Esophagus muscularis mucosa (tissue), 4 donors: ENCODE measurements around the gene DCPS. TPM values are rescaled to one million over a fixed set of nuclear protein-coding genes. Genes with fewer than 3 reads are reported as not detected.

Source experiments
- DNase-seq: peaks from one replicate; pipeline ENCODE4 v3.0.0-alpha.2; 2017; ENCODE audit errors: extremely low spot score
- H3K27ac ChIP-seq, 4 donors: fragments of 200-600 bp; sonication (generic); replicated peaks in 1 of 4; 1 replicate in 3 of 4; 2 replicates in 1 of 4; pipeline ENCODE4 v1.5.1; 2016 to 2019; ENCODE audit warnings: mild to moderate bottlenecking in 1 of 4
- H3K27me3 ChIP-seq, 4 donors: fragments of 200-600 bp; sonication (generic); one replicate each; pipeline versions ENCODE4 v1.5.1 to v1.6.0; 2016 to 2019
- H3K36me3 ChIP-seq, 4 donors: fragments of 200-600 bp; sonication (generic); one replicate each; pipeline ENCODE4 v1.5.1; 2016 to 2019
- H3K4me1 ChIP-seq, 4 donors: fragments of 200-600 bp; sonication (generic); one replicate each; pipeline ENCODE4 v1.5.1; 2016 to 2019
- H3K4me3 ChIP-seq, 4 donors: fragments of 200-600 bp; sonication (generic); 1 replicate in 2 of 4; 2 replicates in 2 of 4; pipeline ENCODE4 v1.5.1; 2016 to 2019; ENCODE audit warnings: mild to moderate bottlenecking in 4 of 4, moderate library complexity in 1 of 4
- H3K9me3 ChIP-seq, 4 donors: fragments of 200-600 bp; sonication (generic); 1 replicate in 3 of 4; 2 replicates in 1 of 4; pipeline ENCODE4 v1.5.1; 2016 to 2019
- CTCF ChIP-seq, 3 experiments: fragments of 200-600 bp in 2 of 3; fragments of 450-650 bp in 1 of 3; sonication (generic) in 2 of 3; IDR thresholded peaks; one replicate each; pipeline ENCODE4 v1.5.1; 2017 to 2019; ENCODE audit warnings: antibody characterized with exemption in 3 of 3, mild to moderate bottlenecking in 2 of 3, moderate library complexity in 1 of 3
- EP300 ChIP-seq: sonication (generic); formaldehyde crosslinking; IDR thresholded peaks from one replicate; pipeline ENCODE4 v1.6.1; 2017; ENCODE audit warnings: antibody characterized with exemption
- POLR2A ChIP-seq: fragments of 450-650 bp; IDR thresholded peaks from one replicate; pipeline ENCODE4 v1.6.1; 2017; ENCODE audit warnings: antibody characterized with exemption, moderate library complexity, mild to moderate bottlenecking, low read depth
- POLR2AphosphoS5 ChIP-seq, 2 donors: sonication (generic); formaldehyde crosslinking; IDR thresholded peaks; one replicate each; pipeline ENCODE4 v1.6.1; 2017; ENCODE audit warnings: antibody characterized with exemption in 2 of 2
- WGBS: methylation state at CpG from one replicate; pipeline ENCODE4 v1.1.5; 2018; 5-methylcytosine and 5-hydroxymethylcytosine counted together
- intact Hi-C: fragments of 100-400 bp; cut with DNase I; formaldehyde crosslinking; loops from one replicate; pipeline ENCODE4 v1.15.1; 2023
- total RNA-seq, 4 donors: library from RNA; depleted of rRNA; stranded (reverse); fragments of >200 nt; gene quantifications; one replicate each; pipeline versions ENCODE4 v1.1.0 to v1.2.1, GENCODE V29; 2016

Gene DCPS
- total RNA-seq, 4 donors from 2014 or later: 8.0 to 18.4 (median 14.3) TPM

- H3K4me1 ChIP-seq: peaks cover 29 to 46% (median 38%) of the 10 kb centered on the region in 4 donors
- peaks cover 4 to 61% (median 41%) of the 10 kb centered on the region in 4 donors for H3K36me3 ChIP-seq
- no peak overlapping the region for H3K27ac ChIP-seq
- no peaks in the 10 kb centered on the region for H3K27me3 ChIP-seq
- DNase-seq: no peak
- no peaks in the 10 kb centered on the region for H3K9me3 ChIP-seq
- no peak for TF ChIP-seq EP300
- no peak for TF ChIP-seq CTCF (IDR thresholded peaks at IDR 0.05)
- TF ChIP-seq POLR2A: no peak
- TF ChIP-seq POLR2AphosphoS5 (IDR thresholded peaks at IDR 0.05): no peak
- no peak overlapping the region for H3K4me3 ChIP-seq
- intact Hi-C loops: no loop called here
- 78% methylated on average over 3 of the region's 3 CpGs for WGBS
These were observed 37.9 kb downstream of the DCPS start for GRCh38 chr11:126341760-126342161.

- no peak for DNase-seq
- no peaks in the 10 kb centered on the region for H3K9me3 ChIP-seq
- peaks cover 4 to 65% (median 41%) of the 10 kb centered on the region in 4 donors for H3K36me3 ChIP-seq
- no peaks in the 10 kb centered on the region for H3K27me3 ChIP-seq
- no peak overlapping the region for H3K27ac ChIP-seq
- 95% methylated on average over 16 of the region's 16 CpGs for WGBS
- TF ChIP-seq POLR2AphosphoS5 (IDR thresholded peaks at IDR 0.05): no peak
- intact Hi-C loops: no loop called here
- H3K4me1 ChIP-seq: peaks cover 37 to 55% (median 43%) of the 10 kb centered on the region in 4 donors
- H3K4me3 ChIP-seq: no peak overlapping the region
These were observed 39.2 kb downstream of the DCPS start for GRCh38 chr11:126343051-126343450.

- intact Hi-C loops: no loop called here
- Histone ChIP-seq H3K36me3 (peaks cover 4 to 57% (median 32%) of the 10 kb centered on the region in 4 donors), H3K9me3 (no peaks in the 10 kb centered on the region), H3K27me3 (no peaks in the 10 kb centered on the region), H3K27ac (peak overlapping the region in 1 of 4 donors; percentile 7), H3K4me1 (peaks cover 46 to 58% (median 52%) of the 10 kb centered on the region in 4 donors), H3K4me3 (no peak overlapping the region)
- no peak for TF ChIP-seq POLR2A
- TF ChIP-seq EP300: no peak
- TF ChIP-seq POLR2AphosphoS5 (IDR thresholded peaks at IDR 0.05): no peak
- no peak for TF ChIP-seq CTCF (IDR thresholded peaks at IDR 0.05)
- 86% methylated on average over 7 of the region's 11 CpGs for WGBS
- DNase-seq: no peak
These were observed 40.6 kb downstream of the DCPS start for GRCh38 chr11:126344141-126345080.

GRCh38 chr11:126345283-126345682 is 41.4 kb downstream of the DCPS start:
- Histone ChIP-seq H3K27me3 (no peaks in the 10 kb centered on the region), H3K27ac (peak overlapping the region; percentile 42 to 67 (median 60)), H3K36me3 (peaks cover 4 to 57% (median 31%) of the 10 kb centered on the region in 4 donors), H3K4me3 (no peak overlapping the region), H3K4me1 (peaks cover 49 to 58% (median 52%) of the 10 kb centered on the region in 4 donors), H3K9me3 (no peaks in the 10 kb centered on the region)
- no peak for DNase-seq
- no peak for TF ChIP-seq EP300
- no peak for TF ChIP-seq CTCF (IDR thresholded peaks at IDR 0.05)
- no peak for TF ChIP-seq POLR2A
- no peak for TF ChIP-seq POLR2AphosphoS5 (IDR thresholded peaks at IDR 0.05)
- WGBS: 96% methylated on average over 15 of the region's 16 CpGs
- intact Hi-C loops: no loop called here

GRCh38 chr11:126345759-126346585 is 42.1 kb downstream of the DCPS start:
- H3K4me1 ChIP-seq: peaks cover 44 to 58% (median 51%) of the 10 kb centered on the region in 4 donors
- no peaks in the 10 kb centered on the region for H3K9me3 ChIP-seq
- H3K27ac ChIP-seq: peak overlapping the region; percentile 42 to 67 (median 60)
- no peak for DNase-seq
- TF ChIP-seq CTCF (IDR thresholded peaks at IDR 0.05) (no peak), EP300 (no peak), POLR2A (no peak), POLR2AphosphoS5 (IDR thresholded peaks at IDR 0.05) (no peak)
- intact Hi-C loops: no loop called here
- no peaks in the 10 kb centered on the region for H3K27me3 ChIP-seq
- H3K36me3 ChIP-seq: peaks cover 4 to 54% (median 30%) of the 10 kb centered on the region in 4 donors
- 75% methylated on average over 16 of the region's 17 CpGs for WGBS
- H3K4me3 ChIP-seq: no peak overlapping the region
